A172 (cell line): ENCODE measurements around the gene FOLH1. TPM values are rescaled to one million over a fixed set of nuclear protein-coding genes. Genes with fewer than 3 reads are reported as not detected.
"Not testable (repeated sequence)": the region's sequence is repeated elsewhere in the genome, so short reads cannot be mapped to it uniquely, and the experiment has no call there.

Experiments used
- DNase-seq: peaks from one replicate; pipeline ENCODE4 v3.0.0-alpha.2; 2015; ENCODE audit warnings: low spot score
- total RNA-seq: library from RNA; depleted of rRNA; stranded (reverse); fragments of >200 nt; shearing (Covaris generic); gene quantifications from 2 replicates; pipeline ENCODE4 v1.2.3, GENCODE V29; 2014; rRNA removed

The FOLH1 gene
- not detected in 2 replicates for total RNA-seq

DNA sequence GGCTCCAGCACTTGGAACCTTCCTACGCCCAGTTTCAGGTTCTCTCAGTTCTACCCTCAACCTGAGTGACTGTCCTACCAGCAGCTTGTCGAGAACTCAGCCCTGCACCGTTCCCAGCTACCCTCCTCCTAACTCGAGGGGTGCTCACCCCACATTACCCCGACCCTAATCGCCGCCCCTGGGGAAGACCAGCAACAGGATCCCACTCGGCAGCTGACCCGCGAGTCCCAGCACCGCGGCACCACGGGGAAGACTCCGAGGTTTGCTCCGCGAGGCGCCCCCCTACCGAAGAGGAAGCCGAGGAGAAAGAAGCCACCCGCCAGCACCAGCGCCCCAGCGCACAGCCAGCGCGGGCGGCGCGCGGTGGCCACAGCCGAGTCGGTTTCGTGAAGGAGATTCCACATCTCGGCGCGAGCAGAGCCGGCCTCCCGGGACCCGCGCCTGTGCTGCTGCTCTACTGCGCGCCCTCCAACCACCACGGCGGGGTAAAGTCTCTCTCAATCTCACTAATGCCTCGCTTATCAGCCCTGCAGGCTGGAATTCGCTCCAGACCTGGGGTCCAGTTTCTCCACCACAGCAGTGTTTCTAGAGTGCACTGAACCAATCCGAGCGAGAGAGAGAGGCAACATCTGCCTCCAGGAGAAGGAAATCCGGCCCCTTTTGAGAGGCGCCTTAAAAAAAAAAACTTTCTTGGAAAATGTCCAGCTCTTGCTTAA lies at the start of gene FOLH1:
Gene FOLH1 (minus strand): TSS at position 597 of the 716 bp plus-strand sequence. CDS start 193 bp downstream, at position 404.
- DNase-seq = no peak

DNA sequence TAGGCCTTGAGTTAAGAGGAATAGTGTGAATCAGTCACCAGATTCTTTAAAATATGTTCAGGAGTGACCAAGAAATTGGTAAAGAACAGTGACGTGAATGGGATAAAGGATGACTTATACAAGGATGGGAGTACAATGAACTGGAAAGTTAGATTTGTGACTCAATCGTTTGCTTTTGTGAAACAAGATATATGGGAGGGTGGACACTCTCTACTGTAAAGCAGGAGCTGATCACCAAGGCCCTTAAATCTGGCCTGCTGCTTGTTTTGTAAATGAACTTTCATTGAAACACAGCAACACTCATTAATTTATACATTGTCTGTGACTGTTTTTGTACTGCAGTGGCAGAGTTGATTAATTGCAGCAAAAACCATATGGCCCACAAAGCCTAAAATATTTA lies 46.7 kb upstream of the FOLH1 start:
- DNase-seq = not testable (repeated sequence)

DNA sequence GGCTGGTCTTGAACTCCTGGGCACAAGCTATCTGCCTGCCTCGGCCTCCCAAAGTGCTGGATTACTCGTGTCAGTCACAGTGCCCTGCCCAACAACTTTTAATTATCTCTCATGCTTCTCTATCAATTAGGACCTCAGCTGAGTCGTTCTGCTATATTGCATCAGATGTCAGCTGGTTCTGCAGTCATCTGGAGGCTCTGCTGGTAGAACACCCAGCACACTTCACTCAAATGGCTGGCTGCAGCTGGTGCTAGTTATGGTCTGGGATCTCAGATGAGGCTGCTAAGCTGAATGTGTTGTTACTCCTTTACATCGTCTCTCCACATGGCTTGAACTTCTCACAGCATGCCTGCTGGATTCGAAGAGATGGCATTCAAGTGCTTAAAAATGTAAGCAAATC lies 42.8 kb upstream of the FOLH1 start:
- not testable (repeated sequence) for DNase-seq

DNA sequence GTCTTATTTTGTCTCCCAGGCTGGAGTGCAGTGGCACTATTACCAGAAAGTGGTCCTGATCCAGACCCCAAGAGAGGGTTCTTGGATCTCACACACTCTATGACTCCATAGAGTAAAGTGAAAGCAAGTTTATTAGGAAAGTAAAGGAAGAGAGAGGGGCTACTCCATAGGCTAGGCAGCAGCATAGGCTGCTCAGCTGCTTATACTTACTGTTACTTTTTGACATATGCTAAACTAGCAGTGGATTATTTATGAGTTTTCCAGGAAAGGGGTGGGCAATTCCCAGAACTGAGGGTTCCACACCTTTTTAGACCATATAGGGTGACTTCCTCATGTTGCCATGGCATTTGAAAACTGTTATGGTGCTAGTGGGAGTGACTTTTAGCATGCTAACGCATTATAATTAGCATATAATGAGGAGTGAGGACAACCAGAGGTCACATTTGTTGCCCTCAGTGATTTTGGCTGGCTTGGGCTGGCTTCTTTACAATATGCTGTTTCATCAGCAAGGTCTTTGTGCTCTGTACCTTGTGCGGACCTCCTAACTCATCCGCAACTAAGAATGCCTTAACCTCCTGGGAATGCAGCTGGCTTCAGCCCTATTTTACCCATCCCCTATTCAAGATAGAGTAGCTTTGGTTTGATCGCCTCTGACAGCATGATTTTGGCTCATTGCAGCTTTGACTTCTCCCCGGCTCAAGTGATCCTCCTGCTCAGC lies 42.2 kb upstream of the FOLH1 start:
- DNase-seq = not testable (repeated sequence)

DNA sequence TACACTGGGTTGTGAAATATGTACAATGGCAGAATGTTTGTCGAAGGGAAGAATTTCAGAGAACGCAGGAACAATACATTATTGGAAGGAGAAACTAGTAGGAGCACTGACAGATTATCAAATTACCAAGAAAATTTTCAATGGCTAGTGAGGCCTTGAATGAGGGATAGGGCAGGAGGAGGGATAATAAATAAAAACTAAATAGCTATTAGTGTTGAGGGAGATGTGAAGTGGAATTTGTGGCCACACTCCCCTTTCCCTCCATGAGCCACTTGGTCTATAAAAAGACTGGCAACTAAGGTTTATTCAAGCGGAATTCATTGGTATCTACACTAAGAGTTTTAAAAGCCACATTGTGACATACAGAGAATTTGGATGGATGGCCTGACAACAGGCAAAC lies 41.0 kb upstream of the FOLH1 start:
- DNase-seq = not testable (repeated sequence)

DNA sequence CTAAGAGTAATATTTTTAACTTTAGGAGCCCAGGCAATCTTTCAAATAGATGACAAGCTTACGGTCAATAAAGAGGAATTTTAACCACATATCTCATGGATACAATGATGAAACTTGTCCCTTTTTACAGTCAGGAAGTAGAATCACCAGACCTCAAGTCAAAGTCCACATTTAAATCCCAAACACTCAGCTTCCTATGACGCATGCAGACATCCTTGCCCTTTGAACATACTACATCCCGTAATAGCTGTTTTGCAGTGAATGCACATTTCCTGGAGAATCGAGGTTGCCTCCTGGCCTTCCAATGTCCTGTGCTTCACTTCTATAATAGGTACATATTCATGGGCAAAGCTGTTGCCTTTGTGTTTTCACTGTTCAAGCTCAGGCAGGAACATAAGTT lies 25.3 kb upstream of the FOLH1 start:
- not testable (repeated sequence) for DNase-seq

DNA sequence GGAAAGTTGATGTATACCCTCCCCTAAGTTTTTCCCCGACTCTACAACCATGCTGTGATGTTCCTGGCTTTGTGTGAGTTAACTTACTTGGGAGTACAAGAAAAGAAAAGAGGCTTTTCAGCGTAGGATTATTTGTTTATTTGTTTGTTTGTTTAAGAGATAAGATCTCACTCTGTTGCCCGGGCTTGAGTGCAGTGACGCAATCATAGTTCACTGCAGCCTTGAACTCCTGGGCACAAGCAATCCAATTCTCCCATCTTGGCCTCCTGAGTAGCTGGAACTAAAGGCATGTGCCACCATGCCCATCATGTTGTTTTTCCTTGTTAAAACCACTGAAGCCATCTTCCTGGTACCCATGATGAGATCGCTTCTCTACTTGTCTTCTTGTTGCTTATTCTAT lies 24.6 kb upstream of the FOLH1 start:
- not testable (repeated sequence) for DNase-seq

DNA sequence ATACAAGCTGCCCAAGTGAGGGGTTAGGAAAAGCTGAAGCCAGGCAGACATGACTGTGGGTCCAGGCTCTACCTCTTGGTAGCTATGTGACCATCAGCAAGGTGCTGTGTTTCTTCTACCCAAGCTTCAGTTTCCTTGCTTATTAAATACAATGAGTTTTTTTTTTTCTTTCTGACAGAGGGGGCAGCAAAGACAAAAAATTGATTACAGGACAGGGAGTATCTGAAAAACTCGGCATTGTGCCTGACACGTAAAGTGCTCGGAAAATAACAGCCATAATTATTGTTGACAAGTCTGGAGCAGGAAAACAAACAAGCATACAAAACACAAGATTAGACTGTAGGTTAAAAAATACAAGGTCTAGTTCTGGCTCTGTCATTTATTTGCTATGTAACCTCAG lies 23.3 kb upstream of the FOLH1 start:
- DNase-seq = not testable (repeated sequence)

DNA sequence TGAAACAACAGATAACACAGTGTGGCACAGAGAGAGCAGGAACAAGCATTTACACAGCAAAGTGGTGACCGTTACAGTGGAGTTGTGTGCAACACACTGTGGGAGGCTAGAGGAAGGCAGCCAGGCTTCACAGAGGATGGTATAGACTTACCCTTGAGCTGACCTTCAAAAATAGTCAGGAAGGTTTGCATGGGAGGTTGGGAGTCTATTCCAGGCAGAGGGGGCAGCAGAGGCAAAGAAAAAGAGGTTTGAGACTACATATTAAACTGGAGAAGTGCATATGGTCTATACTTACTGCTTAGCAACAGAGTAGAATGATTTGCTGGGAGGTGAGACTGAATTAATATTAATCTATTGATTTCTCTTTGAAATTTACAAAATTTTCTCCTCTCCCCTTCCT lies 22.1 kb upstream of the FOLH1 start:
- DNase-seq = not testable (repeated sequence)

DNA sequence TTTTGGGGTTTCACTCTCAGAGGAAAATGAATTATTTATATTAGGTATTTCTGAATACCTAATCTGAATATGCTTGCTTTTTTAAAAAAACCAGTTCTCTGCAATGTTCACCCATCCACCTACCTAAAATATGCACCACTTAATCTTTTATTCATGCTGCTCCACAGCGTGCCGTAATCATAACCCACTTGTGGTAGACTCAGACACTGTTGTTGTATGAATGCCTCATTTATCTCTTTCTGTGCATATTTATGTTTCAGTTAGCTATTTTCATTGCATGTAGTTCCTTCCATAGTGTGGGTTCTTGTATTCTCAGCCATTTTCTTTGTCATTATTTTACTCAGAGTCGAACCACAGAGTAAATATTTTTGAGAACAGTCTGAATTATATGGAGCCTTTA lies 21.6 kb upstream of the FOLH1 start:
- DNase-seq = not testable (repeated sequence)

DNA sequence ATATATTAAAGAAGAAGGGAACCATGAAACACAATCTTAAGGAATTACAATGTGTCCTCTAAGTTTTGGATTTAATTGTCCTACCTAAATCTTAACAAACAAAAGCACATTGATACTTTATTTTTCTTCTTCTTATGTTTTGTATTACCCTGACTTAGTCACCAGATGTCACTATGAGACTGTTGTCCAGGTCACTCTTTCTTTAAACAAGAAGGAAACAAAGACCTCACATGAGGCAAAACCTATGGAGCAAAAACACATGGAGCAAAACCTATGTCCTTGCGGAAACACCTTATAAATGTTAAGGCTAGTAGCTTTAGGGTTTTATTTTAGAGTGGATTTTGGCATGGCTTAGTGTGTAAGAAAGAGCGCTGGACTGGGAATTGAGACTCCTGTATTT lies 20.7 kb upstream of the FOLH1 start:
- not testable (repeated sequence) for DNase-seq

DNA sequence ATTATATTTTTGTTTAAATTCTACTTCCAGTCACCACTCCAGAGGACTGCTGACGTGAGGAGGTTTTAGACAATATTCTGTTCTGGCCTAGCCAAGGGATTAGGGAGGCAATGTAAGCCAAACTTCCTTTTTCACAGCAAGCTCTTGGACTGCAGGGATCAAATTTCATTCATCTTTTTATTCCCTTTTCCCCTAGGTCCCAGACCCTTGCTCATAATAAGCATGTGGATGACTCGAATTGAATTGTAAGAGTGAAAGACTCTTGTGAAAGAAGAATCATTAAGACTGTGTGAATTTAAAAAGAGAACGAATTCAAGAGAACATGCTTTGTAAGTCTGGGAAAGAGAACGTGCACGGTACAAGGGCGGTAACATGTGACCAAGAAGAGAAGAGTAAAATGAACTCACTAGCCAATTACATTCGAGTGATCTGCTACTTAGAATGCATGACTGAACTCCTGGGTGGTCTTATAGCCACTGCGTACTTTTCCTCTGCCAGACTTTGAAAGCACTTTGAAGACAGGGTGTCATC lies 16.9 kb upstream of the FOLH1 start:
- DNase-seq = not testable (repeated sequence)

DNA sequence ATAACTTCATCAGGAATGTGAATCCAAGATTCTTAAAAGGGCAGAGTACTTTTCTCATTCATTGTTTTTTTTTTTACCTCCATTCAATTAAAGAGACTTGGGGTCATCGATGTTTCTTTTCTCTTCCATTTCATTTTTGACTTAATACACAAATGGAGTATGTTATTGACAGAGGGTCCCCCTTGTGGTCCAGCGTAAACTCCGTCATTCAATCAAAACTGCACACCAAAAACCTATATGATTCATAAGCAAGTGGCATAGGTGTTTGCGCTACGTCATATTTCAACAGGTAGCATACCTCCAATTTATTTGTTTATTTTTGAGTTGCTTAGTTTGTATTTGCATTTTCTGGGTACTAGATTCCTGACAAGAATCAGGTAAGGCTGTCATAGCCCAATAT lies 12.7 kb upstream of the FOLH1 start:
- no peak for DNase-seq

DNA sequence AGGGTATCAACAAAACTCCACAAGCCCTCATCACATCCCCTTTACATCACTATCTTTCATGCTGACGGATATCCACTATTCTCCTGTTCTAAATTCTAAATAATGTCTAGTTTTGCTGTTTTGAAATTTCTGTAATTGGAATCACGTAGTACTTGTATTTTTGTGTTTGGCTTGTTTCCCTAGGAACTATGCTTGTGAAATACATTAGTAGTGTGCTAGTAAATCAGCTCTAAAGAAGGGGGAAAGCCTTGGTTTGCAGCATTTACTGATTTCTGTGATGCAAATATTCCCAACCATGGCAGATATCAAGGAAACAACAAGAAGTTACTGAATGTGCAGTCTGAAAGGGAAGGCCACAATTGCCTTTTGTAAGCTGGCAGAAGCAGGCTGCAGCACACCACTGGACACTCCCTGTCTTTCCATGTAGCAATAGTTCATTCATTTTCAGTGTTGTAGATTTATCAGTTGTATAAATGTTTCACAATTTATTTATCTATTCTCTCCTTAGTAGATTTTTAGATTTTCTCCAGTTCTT lies 4.7 kb upstream of the FOLH1 start:
- DNase-seq = no peak

DNA sequence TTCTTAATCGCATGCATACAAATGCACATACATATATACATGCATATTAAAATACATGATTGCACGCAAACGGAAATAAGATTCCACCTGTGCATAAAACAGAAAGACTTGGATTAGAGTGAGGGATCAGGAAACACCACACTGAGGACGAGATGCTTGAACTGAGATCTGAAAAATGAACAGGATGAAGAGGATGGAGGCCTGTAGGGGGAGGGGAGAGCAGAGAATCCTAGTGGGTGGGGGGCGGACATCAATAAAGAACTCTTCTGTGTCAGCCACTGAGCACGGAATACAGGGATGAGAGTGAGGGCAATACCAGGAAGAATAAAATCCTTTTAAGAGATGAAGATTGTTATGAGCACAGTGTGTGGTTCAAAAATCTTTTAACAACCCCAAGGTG lies 1.4 kb downstream of the FOLH1 start:
- DNase-seq = not testable (repeated sequence)

DNA sequence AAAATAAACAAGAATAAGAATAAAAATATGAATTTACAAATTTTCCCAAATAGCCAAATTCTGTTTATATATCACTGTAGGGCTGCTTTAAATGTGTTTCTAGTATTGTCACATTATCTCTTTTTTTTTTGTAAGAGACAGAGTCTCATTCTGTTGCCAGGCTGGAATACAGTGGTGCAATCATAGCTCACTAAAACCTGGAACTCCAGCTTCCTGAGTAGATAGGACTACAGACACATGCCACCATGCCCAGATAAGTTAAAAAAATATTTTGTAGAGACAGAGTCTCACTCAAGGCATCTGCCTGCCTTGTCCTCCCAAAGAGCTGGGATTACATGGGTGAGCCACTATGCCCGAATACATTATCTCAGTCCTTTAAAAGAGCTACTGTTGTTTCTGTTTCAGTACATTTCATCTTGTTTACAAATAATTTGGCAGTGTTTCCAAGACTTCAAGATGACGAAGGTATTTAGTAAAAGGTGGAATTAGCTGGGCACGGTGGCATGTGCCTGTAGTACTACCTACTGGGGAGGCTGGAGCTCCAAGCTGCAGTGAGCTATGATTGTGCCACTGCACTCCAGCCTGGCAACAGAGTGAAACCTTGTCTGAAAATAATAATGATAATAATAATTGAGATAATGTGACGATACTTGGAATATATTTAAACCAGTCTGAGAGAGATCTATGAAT lies 6.0 kb downstream of the FOLH1 start:
- no peak for DNase-seq

DNA sequence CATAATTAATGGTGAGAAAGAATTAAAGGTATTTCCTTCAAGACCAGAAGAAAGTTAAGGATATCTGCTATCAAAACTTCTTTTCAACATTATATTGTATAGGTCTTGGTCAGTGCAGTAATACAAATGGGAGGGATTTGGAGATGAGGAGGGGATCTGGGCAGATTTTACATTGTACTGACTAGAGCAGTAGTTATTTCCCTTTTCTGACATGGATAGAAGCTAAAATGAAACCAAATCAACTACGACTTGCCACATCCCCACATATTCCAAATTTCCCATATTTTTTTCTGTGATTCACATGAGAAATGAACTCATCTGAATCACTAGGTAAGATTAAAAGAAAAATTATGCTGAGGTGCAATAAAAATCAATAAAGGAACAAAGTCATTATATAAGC lies 11.6 kb downstream of the FOLH1 start:
- DNase-seq = not testable (repeated sequence)

DNA sequence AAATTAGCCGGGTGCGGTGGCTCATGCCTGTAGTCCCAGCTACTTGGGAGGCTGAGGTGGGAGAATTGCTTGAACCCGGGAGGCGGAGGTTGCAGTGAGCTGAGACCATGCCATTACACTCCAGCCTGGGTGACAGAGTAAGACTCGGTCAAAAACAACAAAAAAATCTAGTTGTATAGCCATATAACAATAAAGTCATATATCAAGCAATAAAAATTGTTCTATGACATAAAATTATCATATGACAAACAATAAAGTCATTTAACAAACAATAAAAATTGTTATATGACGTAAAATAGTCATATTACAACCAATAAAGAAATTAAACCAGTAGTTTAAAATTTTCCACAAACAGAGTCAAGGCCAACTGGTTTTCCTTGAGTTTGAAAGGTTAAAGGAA lies 12.4 kb downstream of the FOLH1 start:
- not testable (repeated sequence) for DNase-seq

DNA sequence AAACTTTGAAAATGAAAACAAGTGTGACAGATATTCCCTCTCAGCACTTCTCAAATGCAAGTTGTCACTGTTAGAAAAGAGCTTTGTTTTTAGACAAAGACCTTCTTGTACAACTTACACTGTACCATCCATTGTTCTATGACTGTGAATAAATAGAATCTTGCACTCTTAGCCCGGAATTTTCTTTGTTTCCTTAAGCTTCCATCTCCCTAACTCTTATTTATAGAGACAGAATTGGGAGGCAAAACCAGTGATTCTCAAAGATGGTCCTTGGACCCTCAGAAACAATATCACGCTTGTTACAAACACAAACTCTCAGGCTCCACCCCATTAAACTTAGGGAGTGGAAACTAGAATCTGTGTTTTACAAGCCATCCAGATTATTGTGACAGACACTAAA lies 18.1 kb downstream of the FOLH1 start:
- DNase-seq = not testable (repeated sequence)

DNA sequence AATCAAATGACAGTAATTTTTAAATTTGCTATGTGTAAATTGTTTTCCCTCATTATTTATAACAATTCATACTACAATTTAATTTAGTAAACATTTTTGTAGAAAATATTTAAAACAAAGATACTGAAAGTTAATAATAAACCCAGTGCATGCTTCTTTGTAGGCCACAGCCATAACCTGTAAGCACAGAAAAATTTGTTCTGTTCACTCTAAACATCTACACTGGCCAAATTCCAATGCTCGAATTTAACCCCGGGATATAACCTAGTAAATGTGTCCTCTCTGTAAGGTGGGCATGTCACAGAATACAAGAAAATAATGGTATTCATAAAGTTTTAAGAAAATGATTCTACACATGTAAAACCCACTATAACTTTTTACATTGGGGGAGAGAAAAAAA lies 22.2 kb downstream of the FOLH1 start:
- not testable (repeated sequence) for DNase-seq

DNA sequence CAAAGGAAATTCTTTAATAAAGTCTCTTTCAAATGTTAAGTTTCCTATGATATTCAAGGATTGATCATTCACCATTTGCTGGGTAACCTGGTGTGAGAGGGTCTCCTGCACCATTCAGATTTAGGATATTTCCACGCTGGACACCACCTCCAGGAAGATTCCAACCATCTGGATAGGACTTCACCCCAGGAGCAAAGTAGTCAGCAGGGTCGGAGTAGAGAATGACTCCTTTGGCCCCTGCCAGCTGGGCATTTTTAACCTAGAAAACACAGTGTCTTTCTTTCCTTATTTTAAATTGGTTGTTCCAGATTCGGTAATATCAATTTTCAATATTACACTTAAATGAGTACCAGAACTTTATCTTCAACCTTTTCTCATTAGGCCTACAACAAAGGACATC lies 22.8 kb downstream of the FOLH1 start:
- not testable (repeated sequence) for DNase-seq

DNA sequence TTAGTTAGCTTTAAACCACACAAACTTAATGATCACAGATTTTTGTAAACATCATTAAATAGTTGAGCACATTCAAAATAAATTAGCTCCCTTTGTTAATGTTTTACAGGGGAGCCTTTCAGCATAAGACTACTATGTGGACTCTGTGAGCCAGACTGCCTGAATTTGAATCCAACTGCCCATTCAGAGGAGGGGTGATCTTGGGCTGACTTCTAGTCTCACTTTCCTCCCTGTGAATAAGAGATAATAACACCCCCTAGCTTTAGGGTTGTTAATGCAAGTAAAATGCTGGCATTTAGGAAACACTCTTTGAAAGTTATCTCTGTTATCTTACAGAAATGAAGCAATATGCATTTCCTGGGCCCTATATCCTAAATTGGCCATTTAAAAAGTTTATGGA lies 23.6 kb downstream of the FOLH1 start:
- DNase-seq = not testable (repeated sequence)
